ENCODE results near the gene RPS21.

RPS21 gene

DNA sequence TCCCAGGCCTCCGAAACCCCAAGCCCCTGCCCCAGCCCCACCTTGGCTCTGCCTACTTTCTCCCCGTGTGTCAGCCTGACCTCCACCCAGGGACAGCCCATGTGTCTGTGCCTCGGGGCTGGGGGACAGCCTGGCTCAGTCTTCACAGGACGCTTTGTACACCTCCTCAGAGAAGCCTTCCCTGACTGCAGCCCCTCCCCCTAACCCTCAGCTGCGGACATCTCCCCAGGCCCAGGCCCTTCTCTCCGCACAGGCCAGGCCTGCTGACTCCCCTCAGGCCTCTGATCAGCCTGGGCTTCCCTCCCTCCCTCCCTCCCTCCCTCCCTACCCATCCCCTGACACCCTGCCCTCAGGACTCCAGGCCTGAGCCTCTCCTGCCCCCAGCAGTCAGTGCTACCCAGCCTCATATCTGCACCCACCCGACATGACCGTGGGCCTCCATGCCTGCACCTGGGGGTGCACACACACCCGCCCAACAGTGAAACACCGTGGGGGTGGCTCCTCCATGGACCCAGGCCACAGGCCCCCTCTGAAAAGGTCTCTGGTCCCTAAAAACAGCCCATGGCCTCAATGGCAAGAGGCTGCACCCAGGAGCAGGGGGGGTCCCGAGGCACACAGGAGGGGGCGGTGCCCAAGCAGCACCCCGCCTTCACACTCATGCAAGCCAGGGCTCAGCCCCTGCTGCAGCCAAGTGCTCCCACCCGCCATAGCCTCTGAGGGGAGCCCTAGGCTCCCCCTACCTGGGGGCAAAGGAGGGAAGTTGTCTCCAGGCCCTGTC lies 32.7 kb upstream of the RPS21 start:
- DNase-seq: no peak

GRCh38 chr20:62354811-62355341 lies 32.0 kb upstream of the RPS21 start:
- no peak for DNase-seq

DNA sequence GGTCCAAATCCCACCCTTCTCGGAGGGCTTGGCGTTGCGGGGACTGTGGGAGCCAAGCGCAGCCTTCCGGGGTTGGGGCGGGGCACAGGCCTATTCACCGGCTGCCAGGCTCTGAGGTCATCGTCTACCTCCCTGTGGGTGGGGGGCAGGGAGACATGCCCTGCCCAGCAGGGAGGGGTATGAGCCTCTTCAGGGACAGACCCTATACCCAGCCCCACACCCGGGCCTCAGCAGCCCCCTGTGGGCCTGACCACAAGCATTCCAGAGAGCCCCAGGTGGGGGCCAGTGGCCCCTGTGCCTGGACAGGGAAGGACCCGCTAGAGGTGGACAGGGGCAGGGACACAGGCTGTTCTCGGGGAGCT lies 31.4 kb upstream of the RPS21 start:
- DNase-seq: no peak

DNA sequence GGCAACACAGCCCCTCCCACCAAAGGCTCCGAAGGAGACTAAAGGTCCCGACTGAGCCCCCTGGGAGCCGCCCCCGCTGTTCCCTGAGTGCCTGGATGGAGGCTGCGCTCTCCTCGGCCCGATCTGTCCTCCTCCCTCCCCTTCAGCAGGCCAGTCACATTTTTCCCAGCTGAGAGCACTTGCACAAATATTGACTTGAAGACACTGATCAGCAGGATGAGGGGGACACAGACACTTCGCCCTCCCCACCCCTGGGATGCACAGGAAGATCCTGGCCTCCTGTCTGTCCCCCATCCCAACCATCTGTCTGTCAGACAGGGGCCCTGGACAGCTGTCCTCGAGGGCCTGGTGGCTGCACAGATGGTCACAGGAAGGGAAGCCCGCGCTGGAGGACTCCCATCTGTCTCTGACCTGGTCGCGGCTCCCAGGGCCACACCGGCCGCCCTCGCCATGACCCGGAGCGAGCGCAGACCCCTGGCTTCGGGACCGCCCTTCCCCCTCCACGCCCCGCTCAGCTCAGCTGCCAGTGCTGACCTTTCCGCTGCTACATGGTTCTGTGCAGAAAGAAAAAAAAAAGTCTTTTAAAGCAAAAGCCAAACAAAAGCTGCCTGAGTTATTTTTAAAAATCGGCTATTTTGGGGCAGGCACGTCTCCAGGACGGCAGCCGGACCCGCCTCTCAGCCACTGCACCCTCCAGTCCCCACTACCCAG lies 30.9 kb upstream of the RPS21 start:
- no peak for DNase-seq

- DNase-seq: no peak
These were observed 30.2 kb upstream of the RPS21 start for GRCh38 chr20:62356589-62357186.

DNA sequence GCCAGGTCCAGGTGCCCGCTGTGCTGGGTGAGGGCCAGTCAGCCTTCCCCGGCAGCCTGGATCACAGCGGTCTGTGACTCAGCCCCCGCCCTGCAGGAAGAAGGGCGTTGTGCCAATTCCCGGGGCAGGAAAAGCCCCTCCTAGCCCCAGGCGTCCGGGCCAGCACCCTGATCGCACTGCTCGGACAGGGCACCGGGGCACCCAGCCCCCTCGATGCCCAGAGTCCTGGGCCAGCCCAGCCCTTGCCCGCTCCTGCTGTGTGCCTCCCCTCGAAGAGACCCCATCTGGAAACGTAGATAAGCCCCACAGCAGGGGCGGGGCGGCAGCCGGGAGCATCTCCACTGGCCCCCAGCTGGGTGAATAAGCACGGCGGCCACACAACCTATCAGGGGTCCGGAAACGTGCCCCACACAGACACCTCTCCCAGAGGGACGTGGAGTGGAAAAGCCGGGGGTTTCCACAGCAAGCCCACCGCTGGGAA lies 29.7 kb upstream of the RPS21 start:
- DNase-seq: no peak

GRCh38 chr20:62357681-62358080 lies 29.2 kb upstream of the RPS21 start:
- no peak for DNase-seq

DNA sequence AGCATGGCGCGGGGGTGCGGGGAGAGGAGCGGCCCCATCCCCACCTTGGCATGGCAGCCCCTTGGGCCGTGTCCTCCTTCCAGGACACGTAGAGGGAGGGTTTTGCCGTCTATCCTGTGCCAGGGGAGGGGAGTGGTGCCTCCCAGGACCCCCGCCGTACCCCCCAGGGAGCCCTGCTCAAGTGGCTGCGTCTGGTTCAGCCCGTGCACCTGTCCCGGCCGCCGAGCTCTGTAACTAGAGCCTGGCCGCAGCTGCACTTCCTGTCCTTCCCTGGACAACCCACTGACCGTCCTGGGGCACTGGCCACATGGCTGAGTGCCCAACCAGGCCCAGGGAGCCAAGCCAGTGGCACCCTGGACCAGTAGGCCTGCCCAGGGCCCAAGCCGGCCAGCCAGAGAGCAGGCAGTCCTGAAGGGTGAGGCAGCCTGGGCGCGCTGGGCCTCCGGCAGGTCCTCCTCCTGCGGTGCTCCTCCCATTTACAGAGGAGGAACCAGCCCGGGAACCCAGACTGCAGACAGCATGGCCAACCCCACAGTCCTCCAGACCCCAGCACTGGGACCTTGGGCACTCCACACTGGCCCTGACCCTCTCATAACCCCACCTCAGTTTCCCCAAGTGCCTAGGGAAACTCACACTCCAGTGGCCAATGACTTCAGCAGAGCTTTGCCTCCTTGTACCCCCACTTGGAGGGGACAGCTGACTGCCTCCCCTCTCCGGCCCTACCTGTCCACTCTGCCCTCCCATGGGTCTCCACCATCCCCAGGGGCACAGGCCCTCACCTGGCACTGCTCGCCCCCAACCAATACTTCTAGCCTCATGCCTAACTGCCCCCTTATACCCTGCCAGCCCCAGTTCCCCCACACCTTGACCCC lies 28.5 kb upstream of the RPS21 start:
- DNase-seq: no peak

DNA sequence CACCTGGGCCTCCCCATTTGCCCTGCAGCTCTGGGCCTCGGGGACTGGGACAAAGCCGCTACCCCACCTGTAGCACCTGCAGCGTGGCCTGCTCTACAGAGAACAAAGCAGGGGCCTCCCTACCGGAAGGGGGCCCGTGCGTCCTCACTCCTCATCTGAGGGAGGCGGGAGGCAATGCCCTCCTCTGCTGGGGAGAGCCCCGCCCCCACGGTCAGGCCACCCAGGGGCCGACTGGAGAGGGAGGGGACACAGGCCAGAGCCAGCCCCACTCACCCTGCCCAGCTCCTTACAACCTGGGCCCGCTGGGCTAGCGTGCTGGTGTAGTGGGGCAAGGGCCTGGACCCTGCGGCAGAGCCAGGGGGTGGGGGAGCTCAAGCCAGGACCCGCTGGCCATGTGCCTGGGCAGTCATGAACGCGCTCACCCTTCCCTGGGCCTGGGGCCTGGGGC lies 27.8 kb upstream of the RPS21 start:
- DNase-seq: no peak

- no peak for DNase-seq
These were observed 27.3 kb upstream of the RPS21 start for GRCh38 chr20:62359491-62360121.

GRCh38 chr20:62360854-62361798 lies 25.8 kb upstream of the RPS21 start:
- DNase-seq: no peak

- no peak for DNase-seq
These were observed 24.9 kb upstream of the RPS21 start for GRCh38 chr20:62361799-62362589.

GRCh38 chr20:62362590-62362940 lies 24.3 kb upstream of the RPS21 start:
- DNase-seq: no peak

DNA sequence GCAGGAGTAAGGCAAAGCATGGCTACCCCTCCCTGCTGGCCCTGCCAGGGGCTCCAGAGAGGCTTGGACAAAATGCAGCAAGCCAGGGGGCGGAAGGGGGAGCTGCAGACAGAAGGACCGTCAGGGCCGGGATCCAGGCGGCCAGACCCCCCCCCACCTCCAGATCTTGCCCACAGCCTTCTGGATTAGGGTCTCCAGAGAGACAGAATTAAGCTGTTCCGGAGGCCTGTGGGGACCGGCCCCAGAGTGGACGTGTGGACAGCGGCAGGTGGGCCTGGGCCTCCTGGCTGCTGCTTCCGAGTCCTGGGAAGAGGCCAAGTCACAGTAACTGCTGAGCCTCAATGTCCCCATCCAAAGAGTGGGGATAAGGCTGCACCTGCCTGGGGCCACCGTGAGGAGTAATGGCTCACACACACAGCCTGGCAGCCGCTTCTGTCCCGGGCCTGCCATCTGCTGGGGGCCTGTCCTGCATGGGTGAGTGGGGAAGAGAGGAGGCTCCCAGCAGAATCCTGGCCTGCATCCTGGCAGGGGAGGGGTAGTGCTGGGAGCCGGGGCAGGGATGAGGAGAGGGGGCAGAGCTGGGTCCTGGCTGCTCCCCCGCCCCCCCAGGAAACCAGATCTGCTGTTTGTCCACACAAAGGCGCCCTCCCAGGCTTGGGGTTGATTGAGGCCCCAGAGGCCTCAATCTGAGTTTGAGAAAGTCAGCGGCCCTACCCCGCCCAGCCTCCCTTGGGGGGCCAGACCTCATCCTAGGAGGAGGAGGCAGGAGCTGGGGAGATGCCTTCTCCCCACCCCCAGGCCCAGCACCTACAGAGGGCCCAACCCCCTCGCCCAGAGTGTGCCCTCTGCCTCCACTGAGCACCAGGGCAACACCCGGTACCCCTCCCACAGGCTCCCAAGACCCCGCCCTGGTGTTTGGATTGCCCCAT lies 23.6 kb upstream of the RPS21 start:
- no peak for DNase-seq

GRCh38 chr20:62363920-62364851 lies 22.7 kb upstream of the RPS21 start:
- DNase-seq: no peak

GRCh38 chr20:62364911-62365736 lies 21.8 kb upstream of the RPS21 start:
- no peak for DNase-seq

GRCh38 chr20:62365814-62366369 lies 21.0 kb upstream of the RPS21 start:
- DNase-seq: no peak
